ENCODE measurements around the gene TUBGCP2. TPM values are rescaled to one million over a fixed set of nuclear protein-coding genes. Genes with fewer than 3 reads are reported as not detected.
"Not testable (repeated sequence)": the region's sequence is repeated elsewhere in the genome, so short reads cannot be mapped to it uniquely, and the experiment has no call there.

Gene TUBGCP2
- total RNA-seq, 4 donors from 2014 or later: 26.8 to 61.9 (median 44.4) TPM

GRCh38 chr10:133324198-133324792, 15.6 kb upstream of the TUBGCP2 start:
- Histone ChIP-seq H3K4me3 (no peak overlapping the region), H3K36me3 (no peaks in the 10 kb centered on the region), H3K4me1 (no peaks in the 10 kb centered on the region), H3K27ac (no peak overlapping the region), H3K27me3 (peaks cover 18 to 28% of the 10 kb centered on the region in 2 donors), H3K9me3 (no peaks in the 10 kb centered on the region)
- DNase-seq: no peak
- intact Hi-C loops (cut with DNase I; ENCODE audit: low total_unique reads): no loop called here
- TF ChIP-seq CTCF (IDR thresholded peaks at IDR 0.05) (no peak), POLR2A (IDR thresholded peaks at IDR 0.05) (no peak)

- H3K27ac ChIP-seq; H3K36me3 ChIP-seq; H3K4me3 ChIP-seq; H3K9me3 ChIP-seq; intact Hi-C loops (cut with DNase I; ENCODE audit: low total_unique reads); H3K4me1 ChIP-seq; DNase-seq: not testable (repeated sequence)
- H3K27me3 ChIP-seq: peaks cover 13 to 16% of the 10 kb centered on the region in 2 donors
These were observed 13.5 kb upstream of the TUBGCP2 start for GRCh38 chr10:133322064-133322709.

GRCh38 chr10:133320852-133321422, 12.3 kb upstream of the TUBGCP2 start:
- H3K27ac ChIP-seq; H3K4me1 ChIP-seq; H3K4me3 ChIP-seq; H3K27me3 ChIP-seq; H3K9me3 ChIP-seq; intact Hi-C loops (cut with DNase I; ENCODE audit: low total_unique reads); DNase-seq; H3K36me3 ChIP-seq: not testable (repeated sequence)

GRCh38 chr10:133318494-133319127, 9.9 kb upstream of the TUBGCP2 start:
- DNase-seq: peak in 1 of 2 donors; percentile 40
- intact Hi-C loops (cut with DNase I; ENCODE audit: low total_unique reads): no loop called here

GRCh38 chr10:133316732-133317131, 8.1 kb upstream of the TUBGCP2 start:
- no peak for DNase-seq
- intact Hi-C loops (cut with DNase I; ENCODE audit: low total_unique reads): no loop called here
- Histone ChIP-seq H3K4me1 (no peaks in the 10 kb centered on the region), H3K9me3 (no peaks in the 10 kb centered on the region), H3K4me3 (no peak overlapping the region), H3K27me3 (no peaks in the 10 kb centered on the region), H3K27ac (no peak overlapping the region), H3K36me3 (no peaks in the 10 kb centered on the region)
- TF ChIP-seq CTCF (IDR thresholded peaks at IDR 0.05) (no peak), POLR2A (IDR thresholded peaks at IDR 0.05) (no peak)

More at GRCh38 chr10:133318494-133319127, 9.9 kb upstream of the TUBGCP2 start:
- H3K4me3 ChIP-seq: peak overlapping the region in 1 of 2 donors; percentile 17
- no peaks in the 10 kb centered on the region for H3K27me3 ChIP-seq
- H3K36me3 ChIP-seq: no peaks in the 10 kb centered on the region
- no peak overlapping the region for H3K27ac ChIP-seq
- H3K4me1 ChIP-seq: no peaks in the 10 kb centered on the region
- TF ChIP-seq CTCF (IDR thresholded peaks at IDR 0.05) (peak; percentile 33 to 48 (median 41)), POLR2A (IDR thresholded peaks at IDR 0.05) (no peak)
- no peaks in the 10 kb centered on the region for H3K9me3 ChIP-seq

GRCh38 chr10:133316266-133316665, 7.6 kb upstream of the TUBGCP2 start:
- Histone ChIP-seq H3K27me3 (no peaks in the 10 kb centered on the region), H3K4me1 (no peaks in the 10 kb centered on the region), H3K4me3 (no peak overlapping the region), H3K27ac (no peak overlapping the region), H3K9me3 (no peaks in the 10 kb centered on the region), H3K36me3 (no peaks in the 10 kb centered on the region)
- intact Hi-C loops (cut with DNase I; ENCODE audit: low total_unique reads): no loop called here
- no peak for DNase-seq
- TF ChIP-seq CTCF (IDR thresholded peaks at IDR 0.05): no peak
- no peak for TF ChIP-seq POLR2A (IDR thresholded peaks at IDR 0.05)
